Thyroid gland (tissue), 4 donors: ENCODE measurements around the gene KRTAP12-4. TPM values are rescaled to one million over a fixed set of nuclear protein-coding genes. Genes with fewer than 3 reads are reported as not detected.

Experiments used
- DNase-seq, 2 donors: peaks; one replicate each; pipeline ENCODE4 v3.0.0-alpha.2; 2019
- H3K27ac ChIP-seq, 3 donors: fragments of 200-600 bp; sonication (generic); 1 replicate in 2 of 3; 2 replicates in 1 of 3; pipeline ENCODE4 v1.5.1; 2016 to 2019; ENCODE audit warnings: mild to moderate bottlenecking in 1 of 3, moderate library complexity in 1 of 3
- H3K27me3 ChIP-seq: fragments of 200-600 bp; sonication (generic); one replicate; pipeline ENCODE4 v1.5.1; 2019
- H3K36me3 ChIP-seq, 2 donors: fragments of 200-600 bp; sonication (generic); one replicate each; pipeline ENCODE4 v1.5.1; 2016 to 2019
- H3K4me1 ChIP-seq, 2 donors: fragments of 200-600 bp; sonication (generic); one replicate each; pipeline ENCODE4 v1.5.1; 2017 to 2019
- H3K4me3 ChIP-seq, 3 donors: fragments of 200-600 bp; sonication (generic); replicated peaks in 1 of 3; 1 replicate in 2 of 3; 2 replicates in 1 of 3; pipeline ENCODE4 v1.5.1; 2016; ENCODE audit warnings: mild to moderate bottlenecking in 1 of 3
- H3K9me3 ChIP-seq: fragments of 200-600 bp; sonication (generic); one replicate; pipeline ENCODE4 v1.5.1; 2017
- CTCF ChIP-seq, 6 experiments: fragments of 200-600 bp in 3 of 6; fragments of 450-650 bp in 3 of 6; sonication (generic) in 3 of 6; IDR thresholded peaks; one replicate each; pipeline ENCODE4 v1.5.1; 2016 to 2019; ENCODE audit warnings: antibody characterized with exemption in 6 of 6, mild to moderate bottlenecking in 2 of 6, inconsistent platforms in 1 of 6, moderate library complexity in 1 of 6
- POLR2A ChIP-seq, 2 donors: fragments of 450-650 bp; IDR thresholded peaks; one replicate each; pipeline ENCODE4 v1.6.1; 2017; ENCODE audit warnings: antibody characterized with exemption in 2 of 2, mild to moderate bottlenecking in 2 of 2, moderate library complexity in 1 of 2
- WGBS, 2 donors: methylation state at CpG; one replicate each; pipeline ENCODE4 v1.1.5; 2017; 5-methylcytosine and 5-hydroxymethylcytosine counted together
- intact Hi-C: fragments of 100-400 bp; cut with DNase I; formaldehyde crosslinking; loops from one replicate; pipeline ENCODE4 v1.15.1; 2023
- total RNA-seq, 4 donors: library from RNA; depleted of rRNA; stranded (reverse); fragments of >200 nt; gene quantifications; one replicate each; pipeline ENCODE4 v1.2.3, GENCODE V29; 2016

Gene KRTAP12-4
- total RNA-seq, 4 donors from 2014 or later = not detected

GRCh38 chr21:44658541-44658910 is 4.1 kb upstream of the KRTAP12-4 start:
- no peak overlapping the region for H3K4me3 ChIP-seq
- H3K27me3 ChIP-seq = no peaks in the 10 kb centered on the region
- DNase-seq = no peak
- H3K4me1 ChIP-seq = no peaks in the 10 kb centered on the region
- no peaks in the 10 kb centered on the region for H3K9me3 ChIP-seq
- WGBS, 2 donors = 84 to 87% methylated on average over 5 of the region's 5 CpGs
- TF ChIP-seq CTCF (IDR thresholded peaks at IDR 0.05) (no peak), POLR2A (IDR thresholded peaks at IDR 0.05) (no peak)
- intact Hi-C loops = no loop called here
- H3K27ac ChIP-seq = no peak overlapping the region
- no peaks in the 10 kb centered on the region for H3K36me3 ChIP-seq

GRCh38 chr21:44657635-44658540 is 3.4 kb upstream of the KRTAP12-4 start, which contains the start of gene KRTAP12-3:
TSS of gene KRTAP12-3 (plus strand) at chr21:44657932. CDS start at chr21:44657980, 48 bp downstream.
- no peak within 1 kb of the TSS for H3K27ac ChIP-seq
- 71 to 81% methylated on average over 17 to 26 of the region's 26 CpGs for WGBS, 2 donors
- no peak within 1 kb of the TSS for H3K4me3 ChIP-seq
- intact Hi-C loops = no loop called here
- H3K4me1 ChIP-seq = no peaks in the 10 kb centered on the region
- H3K36me3 ChIP-seq = no peaks in the 10 kb centered on the region
- no peaks in the 10 kb centered on the region for H3K27me3 ChIP-seq
- H3K9me3 ChIP-seq = no peaks in the 10 kb centered on the region
- no peak for DNase-seq
- no peak for TF ChIP-seq CTCF (IDR thresholded peaks at IDR 0.05)
- TF ChIP-seq POLR2A (IDR thresholded peaks at IDR 0.05) = no peak

- Histone ChIP-seq H3K27me3 (no peaks in the 10 kb centered on the region), H3K36me3 (no peaks in the 10 kb centered on the region), H3K4me1 (no peaks in the 10 kb centered on the region), H3K4me3 (no peak overlapping the region), H3K27ac (no peak overlapping the region), H3K9me3 (no peaks in the 10 kb centered on the region)
- WGBS, 2 donors = 32 to 61% methylated on average over 1 of the region's 1 CpG
- intact Hi-C loops = no loop called here
- no peak for DNase-seq
- no peak for TF ChIP-seq CTCF (IDR thresholded peaks at IDR 0.05)
- no peak for TF ChIP-seq POLR2A (IDR thresholded peaks at IDR 0.05)
Observed at GRCh38 chr21:44656868-44657267, 2.4 kb upstream of the KRTAP12-4 start.

- no peaks in the 10 kb centered on the region for H3K9me3 ChIP-seq
- no peaks in the 10 kb centered on the region for H3K36me3 ChIP-seq
- intact Hi-C loops = no loop called here
- DNase-seq = peak; percentile 7 to 8
- H3K27ac ChIP-seq = no peak overlapping the region
- no peaks in the 10 kb centered on the region for H3K4me1 ChIP-seq
- no peaks in the 10 kb centered on the region for H3K27me3 ChIP-seq
- H3K4me3 ChIP-seq = no peak overlapping the region
- WGBS, 2 donors = 89 to 91% methylated on average over 13 to 15 of the region's 17 CpGs
- no peak for TF ChIP-seq CTCF (IDR thresholded peaks at IDR 0.05)
- no peak for TF ChIP-seq POLR2A (IDR thresholded peaks at IDR 0.05)
Observed at GRCh38 chr21:44653656-44654575, 543 bp downstream of the KRTAP12-4 start.
